DOHH2 (cell line): ENCODE results near the gene ADD3.

ENCODE experiments used
- H3F3A ChIP-seq: fragments of 200-600 bp; sonication (generic), shearing (Covaris generic); 2 replicates; pipeline ENCODE4 v1.6.0; 2016; ENCODE audit warnings: antibody characterized with exemption, mild to moderate bottlenecking; ENCODE audit not compliant: control insufficient read depth, insufficient read depth
- H3K27ac ChIP-seq: fragments of 200-600 bp; sonication (generic); 2 replicates; pipeline ENCODE4 v1.5.1; 2014; ENCODE audit warnings: low read depth, mild to moderate bottlenecking, low read length, moderate library complexity
- H3K27me3 ChIP-seq: fragments of 200-600 bp; sonication (generic); 2 replicates; pipeline ENCODE4 v1.6.1; 2014; ENCODE audit warnings: mild to moderate bottlenecking, low read length, mixed read lengths; ENCODE audit not compliant: control insufficient read depth
- H3K36me3 ChIP-seq: fragments of 200-600 bp; sonication (generic); 2 replicates; pipeline ENCODE4 v1.6.1; 2014; ENCODE audit warnings: mild to moderate bottlenecking, low read length, moderate library complexity, mixed read lengths; ENCODE audit not compliant: control insufficient read depth
- H3K4me1 ChIP-seq: fragments of 200-600 bp; sonication (generic); 2 replicates; pipeline ENCODE4 v1.6.1; 2014; ENCODE audit warnings: mild to moderate bottlenecking, low read length, mixed read lengths; ENCODE audit not compliant: control insufficient read depth
- H3K4me2 ChIP-seq: fragments of 200-600 bp; sonication (generic); 2 replicates; pipeline ENCODE4 v1.6.0; 2014; ENCODE audit warnings: mild to moderate bottlenecking, low read length, moderate library complexity
- H3K4me3 ChIP-seq: fragments of 200-600 bp; sonication (generic); 2 replicates; pipeline ENCODE4 v1.5.1; 2014; ENCODE audit warnings: mild to moderate bottlenecking, low read length, mixed read lengths
- H3K79me2 ChIP-seq: fragments of 200-600 bp; sonication (generic); 2 replicates; pipeline ENCODE4 v1.6.1; 2014; ENCODE audit warnings: mild to moderate bottlenecking, low read length, mixed read lengths; ENCODE audit not compliant: control insufficient read depth
- H3K9me2 ChIP-seq: fragments of 200-600 bp; sonication (generic); replicated peaks from 2 replicates; pipeline ENCODE4 v1.6.1; 2014; ENCODE audit warnings: mild to moderate bottlenecking, low read length, mixed read lengths; ENCODE audit not compliant: control insufficient read depth
- H3K9me3 ChIP-seq: fragments of 200-600 bp; sonication (generic); 2 replicates; pipeline ENCODE4 v1.6.1; 2014; ENCODE audit warnings: antibody characterized with exemption, low read length, mixed read lengths; ENCODE audit not compliant: control insufficient read depth, insufficient read depth
- H4K20me1 ChIP-seq: fragments of 200-600 bp; sonication (generic); 2 replicates; pipeline ENCODE4 v1.6.0; 2014; ENCODE audit warnings: low read depth, mild to moderate bottlenecking, antibody characterized with exemption, low read length, moderate library complexity; ENCODE audit not compliant: control insufficient read depth, insufficient read depth
- EZH2phosphoT487 ChIP-seq: fragments of 200-600 bp; sonication (generic); IDR thresholded peaks from 2 replicates; pipeline ENCODE4 v1.6.1; 2017; ENCODE audit warnings: borderline replicate concordance, mild to moderate bottlenecking, antibody characterized with exemption, low read length, moderate library complexity, mixed read lengths
- TF ChIP-seq, protein P1 (sequence below): fragments of 200-600 bp; sonication (generic); IDR thresholded peaks from one replicate; pipeline ENCODE4 v1.5.1; 2014; ENCODE audit warnings: antibody characterized with exemption, mild to moderate bottlenecking, low read depth, low read length; ENCODE audit not compliant: poor library complexity, severe bottlenecking

The ADD3 gene

DNA sequence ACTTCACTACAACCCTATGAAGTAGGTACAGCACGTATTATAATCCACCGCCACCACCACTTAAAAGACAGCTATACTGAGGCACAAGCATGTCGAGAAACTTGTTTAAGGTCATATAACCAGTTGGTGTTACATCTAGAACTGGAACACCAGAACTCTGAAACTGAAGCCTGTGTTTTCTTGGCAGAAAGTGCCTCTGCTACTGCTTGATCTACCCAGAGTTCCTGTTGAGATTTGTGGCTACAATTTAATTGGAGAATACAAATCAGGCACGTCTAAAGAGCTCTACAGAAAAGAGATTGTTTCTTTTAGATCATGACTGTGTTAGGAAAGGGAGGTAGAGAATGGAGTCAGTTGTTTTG lies 4.3 kb upstream of the ADD3 start:
- no peak for TF ChIP-seq EZH2phosphoT487
- TF ChIP-seq, protein P1, sequence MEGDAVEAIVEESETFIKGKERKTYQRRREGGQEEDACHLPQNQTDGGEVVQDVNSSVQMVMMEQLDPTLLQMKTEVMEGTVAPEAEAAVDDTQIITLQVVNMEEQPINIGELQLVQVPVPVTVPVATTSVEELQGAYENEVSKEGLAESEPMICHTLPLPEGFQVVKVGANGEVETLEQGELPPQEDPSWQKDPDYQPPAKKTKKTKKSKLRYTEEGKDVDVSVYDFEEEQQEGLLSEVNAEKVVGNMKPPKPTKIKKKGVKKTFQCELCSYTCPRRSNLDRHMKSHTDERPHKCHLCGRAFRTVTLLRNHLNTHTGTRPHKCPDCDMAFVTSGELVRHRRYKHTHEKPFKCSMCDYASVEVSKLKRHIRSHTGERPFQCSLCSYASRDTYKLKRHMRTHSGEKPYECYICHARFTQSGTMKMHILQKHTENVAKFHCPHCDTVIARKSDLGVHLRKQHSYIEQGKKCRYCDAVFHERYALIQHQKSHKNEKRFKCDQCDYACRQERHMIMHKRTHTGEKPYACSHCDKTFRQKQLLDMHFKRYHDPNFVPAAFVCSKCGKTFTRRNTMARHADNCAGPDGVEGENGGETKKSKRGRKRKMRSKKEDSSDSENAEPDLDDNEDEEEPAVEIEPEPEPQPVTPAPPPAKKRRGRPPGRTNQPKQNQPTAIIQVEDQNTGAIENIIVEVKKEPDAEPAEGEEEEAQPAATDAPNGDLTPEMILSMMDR: no peak
- no peaks in the 10 kb centered on the region for H3K9me2 ChIP-seq
- no peaks in the 10 kb centered on the region for H4K20me1 ChIP-seq
- peaks cover 3% of the 10 kb centered on the region; the same call in 1 of the 2 replicates for H3K36me3 ChIP-seq
- peak overlapping the region; percentile 34 for H3K4me2 ChIP-seq
- H3K4me3 ChIP-seq: no peak overlapping the region
- H3K4me1 ChIP-seq: peaks cover 33% of the 10 kb centered on the region
- peaks cover 13% of the 10 kb centered on the region for H3F3A ChIP-seq
- no peaks in the 10 kb centered on the region; the same call in 1 of the 2 replicates for H3K27me3 ChIP-seq
- no peaks in the 10 kb centered on the region for H3K79me2 ChIP-seq
- H3K9me3 ChIP-seq: no peaks in the 10 kb centered on the region
- no peak overlapping the region for H3K27ac ChIP-seq

DNA sequence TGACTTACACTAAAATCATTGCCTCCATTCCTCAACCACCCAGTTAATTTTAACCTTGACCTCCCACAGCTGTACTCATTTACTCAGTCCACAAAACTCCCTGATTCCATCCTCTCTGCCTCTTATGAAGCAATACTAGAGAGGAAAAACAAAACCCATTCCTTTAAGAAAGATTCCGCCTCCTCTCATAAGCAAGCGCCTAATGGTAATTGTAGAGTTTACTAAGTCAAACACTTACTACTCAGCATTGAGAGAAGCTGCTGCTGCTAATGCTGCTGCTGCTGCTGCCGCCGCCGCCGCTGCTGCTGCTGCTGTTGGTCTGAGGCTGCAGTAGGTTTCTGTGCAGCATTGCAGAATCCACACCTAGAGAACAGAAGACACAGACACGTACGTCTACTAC lies 2.1 kb upstream of the ADD3 start:
- H3K4me2 ChIP-seq: no peak overlapping the region
- no peak overlapping the region for H3K27ac ChIP-seq

DNA sequence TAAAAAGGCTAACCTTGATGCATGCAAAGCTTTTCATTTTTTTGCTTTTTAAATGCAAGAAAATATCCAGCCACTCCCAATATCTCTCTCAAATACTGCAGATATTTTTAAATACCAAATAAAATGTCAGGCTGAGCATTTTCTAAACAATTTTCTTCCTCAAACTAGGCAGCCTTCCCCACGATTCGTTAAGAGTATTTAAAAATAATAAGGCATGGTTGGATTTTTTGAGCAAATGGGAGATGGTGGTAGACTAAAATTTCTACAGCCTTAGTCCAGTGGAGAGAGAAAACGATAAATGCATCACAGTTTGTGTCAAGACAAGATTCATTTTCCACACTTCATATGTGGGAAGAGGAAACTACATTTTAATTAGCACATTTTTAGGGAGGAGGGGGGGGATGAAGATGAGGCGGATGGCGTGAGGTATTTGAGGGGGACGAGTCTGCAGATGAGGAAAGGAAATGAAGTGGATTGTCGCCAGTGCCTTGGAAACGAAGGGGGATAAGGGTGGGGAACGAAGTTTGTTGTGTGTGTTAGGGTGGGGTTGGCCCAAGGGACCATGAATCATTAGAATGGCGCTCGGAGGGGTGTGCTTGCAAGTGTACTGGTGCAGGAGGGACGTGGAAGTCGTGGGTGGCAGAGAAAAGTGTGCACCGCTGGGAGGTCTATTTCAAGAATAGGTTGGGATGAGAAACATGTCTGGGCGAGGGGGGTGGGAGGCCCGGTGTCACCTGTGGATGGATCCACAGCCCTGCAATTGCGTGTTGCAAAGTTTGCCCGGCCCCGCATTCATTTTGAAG lies 1.2 kb upstream of the ADD3 start:
- TF ChIP-seq, protein P1: no peak
- TF ChIP-seq EZH2phosphoT487: no peak
- Histone ChIP-seq H3K27ac (peak overlapping the region; percentile 42; the same call in 1 of the 2 replicates), H3K4me1 (peaks cover 53% of the 10 kb centered on the region)

More for the DNA sequence above, 2.1 kb upstream of the ADD3 start:
- H3K4me3 ChIP-seq: no peak overlapping the region
- no peaks in the 10 kb centered on the region for H3K9me2 ChIP-seq
- H3K4me1 ChIP-seq: peaks cover 47% of the 10 kb centered on the region
- peaks cover 22% of the 10 kb centered on the region for H3K79me2 ChIP-seq
- TF ChIP-seq, protein P1: no peak
- TF ChIP-seq EZH2phosphoT487: no peak
- H3K27me3 ChIP-seq: no peaks in the 10 kb centered on the region; the same call in 1 of the 2 replicates
- H3F3A ChIP-seq: peaks cover 13% of the 10 kb centered on the region
- peaks cover 3% of the 10 kb centered on the region; the same call in 1 of the 2 replicates for H3K36me3 ChIP-seq
- no peaks in the 10 kb centered on the region for H3K9me3 ChIP-seq
- peaks cover 6% of the 10 kb centered on the region; the same call in 1 of the 2 replicates for H4K20me1 ChIP-seq

More for the DNA sequence above, 1.2 kb upstream of the ADD3 start:
- Histone ChIP-seq H3K9me3 (no peaks in the 10 kb centered on the region), H3K9me2 (no peaks in the 10 kb centered on the region), H3F3A (peaks cover 13% of the 10 kb centered on the region), H3K79me2 (peaks cover 30% of the 10 kb centered on the region), H3K27me3 (no peaks in the 10 kb centered on the region; the same call in 1 of the 2 replicates), H3K36me3 (peaks cover 3% of the 10 kb centered on the region; the same call in 1 of the 2 replicates), H3K4me2 (peak overlapping the region; percentile 96), H4K20me1 (peaks cover 7% of the 10 kb centered on the region; the same call in 1 of the 2 replicates), H3K4me3 (peak overlapping the region; percentile 90)
